ENCODE results near the gene CBX8. TPM values are rescaled to one million over a fixed set of nuclear protein-coding genes. Genes with fewer than 3 reads are reported as not detected.

The CBX8 gene
- total RNA-seq, 1 donor from 2014 or later: 5.8 TPM

DNA sequence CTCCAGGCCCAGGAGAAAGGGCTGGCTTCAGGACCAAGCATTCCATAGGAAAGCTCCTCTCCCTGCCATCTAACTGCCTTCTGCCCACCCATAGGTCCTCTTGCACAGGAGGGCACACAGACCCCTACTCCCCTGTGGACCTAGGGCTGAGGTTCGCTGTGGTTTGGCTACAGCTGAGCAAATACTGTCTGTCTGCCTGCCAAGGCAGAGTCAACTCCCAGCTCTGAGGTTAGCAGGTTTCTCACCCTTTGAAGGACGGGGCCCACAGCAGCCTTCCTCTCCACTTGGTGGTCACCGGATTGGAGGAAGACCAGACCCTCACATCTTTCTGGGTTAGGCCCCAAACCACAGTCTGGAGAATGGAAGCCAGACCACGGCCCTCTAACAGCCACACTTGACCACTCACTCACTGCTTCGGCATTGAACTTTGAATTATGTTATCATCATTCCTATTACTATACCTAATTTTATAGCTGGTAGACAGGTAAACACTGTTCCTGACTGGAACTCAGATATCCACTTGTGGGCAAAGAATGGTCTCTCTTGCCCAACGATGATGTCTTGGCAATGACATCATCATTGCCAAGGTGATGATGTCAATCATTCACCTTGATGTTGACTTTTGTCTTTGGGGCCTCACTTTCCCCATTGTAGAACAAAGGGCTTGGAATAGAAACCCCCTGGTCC, 28.2 kb upstream of the CBX8 start:
- DNase-seq (no peak), ATAC-seq (no peak)
- TF ChIP-seq, protein P1, sequence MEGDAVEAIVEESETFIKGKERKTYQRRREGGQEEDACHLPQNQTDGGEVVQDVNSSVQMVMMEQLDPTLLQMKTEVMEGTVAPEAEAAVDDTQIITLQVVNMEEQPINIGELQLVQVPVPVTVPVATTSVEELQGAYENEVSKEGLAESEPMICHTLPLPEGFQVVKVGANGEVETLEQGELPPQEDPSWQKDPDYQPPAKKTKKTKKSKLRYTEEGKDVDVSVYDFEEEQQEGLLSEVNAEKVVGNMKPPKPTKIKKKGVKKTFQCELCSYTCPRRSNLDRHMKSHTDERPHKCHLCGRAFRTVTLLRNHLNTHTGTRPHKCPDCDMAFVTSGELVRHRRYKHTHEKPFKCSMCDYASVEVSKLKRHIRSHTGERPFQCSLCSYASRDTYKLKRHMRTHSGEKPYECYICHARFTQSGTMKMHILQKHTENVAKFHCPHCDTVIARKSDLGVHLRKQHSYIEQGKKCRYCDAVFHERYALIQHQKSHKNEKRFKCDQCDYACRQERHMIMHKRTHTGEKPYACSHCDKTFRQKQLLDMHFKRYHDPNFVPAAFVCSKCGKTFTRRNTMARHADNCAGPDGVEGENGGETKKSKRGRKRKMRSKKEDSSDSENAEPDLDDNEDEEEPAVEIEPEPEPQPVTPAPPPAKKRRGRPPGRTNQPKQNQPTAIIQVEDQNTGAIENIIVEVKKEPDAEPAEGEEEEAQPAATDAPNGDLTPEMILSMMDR (IDR thresholded peaks at IDR 0.05): no peak
- intact Hi-C loops (cut with DNase I): no loop called here
- Histone ChIP-seq H3K27me3 (ENCODE audit: low read depth) (no peaks in the 10 kb centered on the region), H3K4me1 (peaks cover 27% of the 10 kb centered on the region), H3K9me3 (no peaks in the 10 kb centered on the region), H3K4me3 (no peak overlapping the region), H3K27ac (no peak overlapping the region), H3K36me3 (no peaks in the 10 kb centered on the region)

DNA sequence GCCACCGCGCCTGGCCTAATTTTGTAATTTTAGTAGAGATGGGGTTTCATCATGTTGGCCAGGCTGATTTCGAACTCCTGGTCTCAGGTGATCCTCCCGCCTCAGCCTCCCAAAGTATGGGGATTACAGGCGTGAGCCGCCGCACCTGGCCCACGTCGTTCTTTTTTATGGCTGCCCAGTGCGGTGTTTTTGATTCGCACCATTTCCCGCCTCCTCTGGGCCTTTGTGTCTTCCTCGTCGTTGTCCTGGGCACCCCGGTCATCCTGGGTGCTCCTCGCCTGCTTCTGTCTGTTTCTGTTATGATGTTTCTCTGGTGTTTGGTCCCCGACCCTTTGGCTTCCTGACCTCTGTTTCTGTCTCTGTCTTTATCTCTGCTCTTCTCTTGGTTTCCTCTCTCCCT, 27.4 kb upstream of the CBX8 start:
- no peaks in the 10 kb centered on the region for H3K36me3 ChIP-seq
- no peaks in the 10 kb centered on the region for H3K9me3 ChIP-seq
- H3K27ac ChIP-seq: no peak overlapping the region
- ATAC-seq (no peak), DNase-seq (no peak)
- H3K4me3 ChIP-seq: no peak overlapping the region
- H3K27me3 ChIP-seq (ENCODE audit: low read depth): no peaks in the 10 kb centered on the region
- TF ChIP-seq, protein P1 (IDR thresholded peaks at IDR 0.05): no peak
- intact Hi-C loops (cut with DNase I): no loop called here
- peaks cover 19% of the 10 kb centered on the region for H3K4me1 ChIP-seq

DNA sequence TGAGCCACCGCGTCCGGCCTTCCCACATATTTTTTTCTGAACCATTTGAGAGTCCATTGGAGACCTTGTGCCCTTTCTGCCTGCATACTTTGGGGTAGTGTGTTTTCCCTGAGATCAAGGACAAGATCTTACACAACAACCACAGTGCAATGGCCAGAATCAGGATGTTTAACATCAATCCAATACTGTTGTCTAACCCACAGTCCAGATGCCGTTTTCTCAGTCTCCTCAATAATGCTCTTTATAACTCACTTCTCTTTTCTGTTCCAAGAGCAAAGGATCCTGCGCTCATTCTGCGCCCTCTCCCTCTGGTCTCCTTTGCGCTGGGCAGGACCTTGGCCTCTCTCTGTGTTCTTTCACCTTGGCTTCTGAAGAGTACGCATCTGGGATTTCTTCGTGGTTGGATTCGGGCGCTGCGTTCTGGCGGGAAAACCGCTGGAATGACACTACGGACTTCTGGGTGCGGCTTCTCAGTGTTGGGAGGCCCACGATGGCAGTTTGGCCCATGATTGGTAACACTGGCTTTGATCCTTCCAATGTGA, 25.8 kb upstream of the CBX8 start:
- no peaks in the 10 kb centered on the region for H3K36me3 ChIP-seq
- no peak for ATAC-seq
- H3K27ac ChIP-seq: no peak overlapping the region
- no peaks in the 10 kb centered on the region for H3K9me3 ChIP-seq
- H3K4me1 ChIP-seq: peaks cover 12% of the 10 kb centered on the region
- TF ChIP-seq, protein P1 (IDR thresholded peaks at IDR 0.05): no peak
- no peak overlapping the region for H3K4me3 ChIP-seq
- H3K27me3 ChIP-seq (ENCODE audit: low read depth): no peaks in the 10 kb centered on the region
- no peak for DNase-seq
- intact Hi-C loops (cut with DNase I): no loop called here

DNA sequence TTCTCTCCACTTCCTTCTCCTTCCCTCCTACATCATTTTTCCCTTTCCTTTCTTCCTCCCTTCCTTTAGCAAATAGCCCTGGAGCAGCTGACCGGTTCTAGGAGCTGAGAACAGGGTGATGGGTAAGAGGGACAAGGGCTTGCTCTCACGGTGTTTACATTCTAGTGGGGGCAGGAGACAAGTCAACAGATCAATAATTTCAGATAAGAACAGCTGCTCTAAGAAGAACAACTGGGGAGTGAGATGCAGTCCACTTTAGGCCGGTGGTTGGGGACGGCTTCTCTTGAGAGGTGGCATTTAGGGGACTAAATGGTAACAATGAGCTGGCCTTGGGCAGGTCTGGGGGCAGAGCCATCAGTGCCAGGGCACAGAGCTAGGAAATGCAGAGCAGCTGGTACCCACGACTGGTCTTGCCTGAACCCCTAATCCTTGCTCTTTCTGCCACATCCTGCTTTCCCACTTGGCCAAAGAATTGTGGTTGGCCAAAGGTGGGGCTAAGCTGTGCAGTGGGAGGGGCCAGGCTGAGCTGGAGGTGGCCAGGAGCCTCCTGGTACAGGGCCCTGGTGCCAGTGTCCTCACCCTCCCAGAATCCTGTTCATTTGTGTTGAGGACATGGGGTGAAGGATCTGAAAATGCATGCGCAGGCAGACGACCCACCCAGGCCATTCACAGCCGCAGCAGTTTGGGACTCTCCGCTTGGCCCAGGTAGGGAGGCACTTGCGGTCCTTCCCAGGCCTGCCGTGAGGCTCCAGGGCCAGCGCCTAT, 24.6 kb upstream of the CBX8 start:
- ATAC-seq (no peak), DNase-seq (no peak)
- TF ChIP-seq, protein P1 (IDR thresholded peaks at IDR 0.05): no peak
- intact Hi-C loops (cut with DNase I): no loop called here
- Histone ChIP-seq H3K36me3 (no peaks in the 10 kb centered on the region), H3K27me3 (ENCODE audit: low read depth) (peaks cover 4% of the 10 kb centered on the region), H3K27ac (no peak overlapping the region), H3K4me1 (peaks cover 7% of the 10 kb centered on the region), H3K4me3 (no peak overlapping the region), H3K9me3 (no peaks in the 10 kb centered on the region)

DNA sequence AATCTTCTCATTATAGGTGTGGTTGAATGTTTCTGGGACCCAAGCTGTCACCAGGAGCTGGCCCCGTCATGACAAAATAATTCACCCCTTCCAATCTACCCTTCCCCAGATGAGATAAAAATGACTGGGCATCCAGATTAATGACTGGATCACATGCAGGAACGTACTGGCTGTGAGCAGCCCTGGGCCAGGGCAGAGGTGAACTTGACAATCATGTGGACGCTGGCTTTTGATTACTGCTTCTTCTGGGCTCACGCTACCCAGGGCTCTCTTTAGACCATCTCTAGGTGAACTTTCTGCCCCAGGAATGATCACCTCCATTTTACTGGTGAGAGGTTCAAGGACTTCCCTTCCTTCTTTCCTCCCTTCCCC, 24.1 kb upstream of the CBX8 start:
- DNase-seq: no peak
- H3K4me1 ChIP-seq: peaks cover 2% of the 10 kb centered on the region
- intact Hi-C loops (cut with DNase I): no loop called here
- no peaks in the 10 kb centered on the region for H3K36me3 ChIP-seq
- H3K4me3 ChIP-seq: no peak overlapping the region
- ATAC-seq: no peak
- no peaks in the 10 kb centered on the region for H3K9me3 ChIP-seq
- H3K27ac ChIP-seq: no peak overlapping the region
- TF ChIP-seq, protein P1 (IDR thresholded peaks at IDR 0.05): no peak
- H3K27me3 ChIP-seq (ENCODE audit: low read depth): peaks cover 10% of the 10 kb centered on the region
